22Rv1 (cell line): ENCODE data around the gene AGBL1.

Experiments used
- H3K27ac ChIP-seq: fragments of 450-650 bp; 2 replicates; pipeline ENCODE4 v1.5.1; 2017
- CTCF ChIP-seq: fragments of 450-650 bp; IDR thresholded peaks from 2 replicates; pipeline ENCODE4 v1.5.1; 2017; ENCODE audit warnings: mild to moderate bottlenecking
- ZFX ChIP-seq: fragments of 450-650 bp; IDR thresholded peaks from 2 replicates; pipeline ENCODE4 v1.6.1; 2017; ENCODE audit warnings: antibody characterized with exemption, borderline replicate concordance

AGBL1 gene

GRCh38 chr15:86082619-86083380, 3.1 kb downstream of the AGBL1 start:
- no peak for TF ChIP-seq CTCF
- TF ChIP-seq ZFX, result no peak
- H3K27ac ChIP-seq, result no peak overlapping the region

DNA sequence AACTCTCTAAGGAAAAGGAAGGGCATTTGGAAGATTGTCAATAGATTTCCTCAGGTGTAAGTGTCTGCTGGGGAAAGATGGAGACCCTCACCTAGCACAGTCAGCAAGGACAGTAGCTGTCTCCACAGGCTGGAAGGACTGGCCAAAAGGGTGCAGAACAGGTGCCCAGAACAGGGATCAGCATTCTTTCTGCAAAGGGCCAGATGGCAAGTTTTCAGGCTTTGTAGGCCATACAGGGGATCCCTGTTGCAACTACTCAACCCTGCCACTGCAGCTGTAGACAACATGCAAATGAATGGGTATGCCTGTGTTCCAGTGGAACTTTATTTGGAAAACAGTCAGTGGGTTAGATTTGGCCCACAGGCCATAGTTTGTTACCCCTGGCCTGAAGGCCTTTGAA, 8.1 kb downstream of the AGBL1 start:
- TF ChIP-seq CTCF (no peak), ZFX (no peak)
- no peak overlapping the region for H3K27ac ChIP-seq

- H3K27ac ChIP-seq, result no peak overlapping the region
- TF ChIP-seq ZFX, result no peak
- TF ChIP-seq CTCF, result no peak
These were observed 9.8 kb downstream of the AGBL1 start for GRCh38 chr15:86089422-86089821.

- no peak overlapping the region for H3K27ac ChIP-seq
- TF ChIP-seq ZFX (no peak), CTCF (no peak)
These were observed 22.1 kb downstream of the AGBL1 start for GRCh38 chr15:86101818-86102217.

GRCh38 chr15:86103825-86104224, 24.2 kb downstream of the AGBL1 start:
- TF ChIP-seq CTCF (no peak), ZFX (no peak)
- no peak overlapping the region for H3K27ac ChIP-seq

DNA sequence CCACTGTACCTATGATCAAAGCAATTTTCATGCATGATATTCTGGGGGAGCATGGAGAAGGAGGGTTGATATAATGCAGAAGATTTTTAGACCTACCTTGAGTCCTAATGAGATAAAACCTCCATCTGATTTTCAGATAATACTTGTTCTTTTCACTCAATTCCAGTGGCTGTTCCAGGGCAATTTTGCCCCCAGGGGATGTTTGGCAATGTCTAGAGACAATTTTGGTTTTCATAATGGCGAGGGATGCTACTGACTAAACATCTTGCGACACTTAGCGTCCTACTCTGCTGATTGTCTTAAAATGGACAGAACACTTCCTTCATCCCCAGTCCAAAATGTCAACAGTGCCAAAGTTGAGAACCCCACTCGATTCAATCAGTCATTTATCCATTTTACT, 26.6 kb downstream of the AGBL1 start:
- TF ChIP-seq ZFX (no peak), CTCF (no peak)
- H3K27ac ChIP-seq, result no peak overlapping the region

GRCh38 chr15:86115145-86115801, 35.6 kb downstream of the AGBL1 start:
- TF ChIP-seq ZFX (no peak), CTCF (no peak)
- H3K27ac ChIP-seq, result no peak overlapping the region
